ENCODE data around the gene MGRN1. TPM values are rescaled to one million over a fixed set of nuclear protein-coding genes. Genes with fewer than 3 reads are reported as not detected.

MGRN1 gene
- total and polyA plus RNA-seq, 4 donors, result 29.5 to 112 (median 47.0) TPM

- no peak for TF ChIP-seq CTCF (IDR thresholded peaks at IDR 0.05; ENCODE audit: control extremely low read depth, extremely low read depth)
- no peak for ATAC-seq (ENCODE audit: insufficient read depth, low FRiP score)
- H3K27me3 ChIP-seq (ENCODE audit: control insufficient read depth in 3 of 3, insufficient read depth in 3 of 3, low read length in 2 of 3), result no peaks in the 10 kb centered on the region
- no peak for DNase-seq
- no peak overlapping the region for H3K4me3 ChIP-seq
- no peak overlapping the region for H3K9ac ChIP-seq (ENCODE audit: insufficient read depth in 1 of 2, low read length in 2 of 2)
- no peak overlapping the region for H3K27ac ChIP-seq (ENCODE audit: low read depth in 1 of 2, low read length in 1 of 2)
- H3K4me1 ChIP-seq (ENCODE audit: control insufficient read depth in 5 of 5, insufficient read depth in 5 of 5, low read length in 5 of 5), result peaks cover 0 to 2% (median 0%) of the 10 kb centered on the region in 5 donors
- H3K36me3 ChIP-seq (ENCODE audit: control insufficient read depth in 4 of 4, insufficient read depth in 4 of 4, low read length in 4 of 4), result peaks cover 0 to 74% (median 9%) of the 10 kb centered on the region in 4 donors
- WGBS, 2 donors, result 88 to 93% methylated on average over 8 of the region's 8 CpGs
- H3K9me3 ChIP-seq (ENCODE audit: control insufficient read depth in 4 of 4, insufficient read depth in 3 of 4, low read length in 3 of 4), result no peaks in the 10 kb centered on the region
Measured at GRCh38 chr16:4687416-4687815, 62.8 kb downstream of the MGRN1 start.

GRCh38 chr16:4687946-4688673 lies 63.5 kb downstream of the MGRN1 start:
- Histone ChIP-seq H3K4me3 (no peak overlapping the region), H3K9me3 (ENCODE audit: control insufficient read depth in 4 of 4, insufficient read depth in 3 of 4, low read length in 3 of 4) (no peaks in the 10 kb centered on the region), H3K36me3 (ENCODE audit: control insufficient read depth in 4 of 4, insufficient read depth in 4 of 4, low read length in 4 of 4) (peaks cover 0 to 67% (median 9%) of the 10 kb centered on the region in 4 donors), H3K27me3 (ENCODE audit: control insufficient read depth in 3 of 3, insufficient read depth in 3 of 3, low read length in 2 of 3) (no peaks in the 10 kb centered on the region), H3K27ac (ENCODE audit: low read depth in 1 of 2, low read length in 1 of 2) (no peak overlapping the region), H3K9ac (ENCODE audit: insufficient read depth in 1 of 2, low read length in 2 of 2) (no peak overlapping the region), H3K4me1 (ENCODE audit: control insufficient read depth in 5 of 5, insufficient read depth in 5 of 5, low read length in 5 of 5) (peaks cover 0 to 6% (median 4%) of the 10 kb centered on the region in 5 donors)
- DNase-seq (no peak), ATAC-seq (ENCODE audit: insufficient read depth, low FRiP score) (no peak)
- no peak for TF ChIP-seq CTCF (IDR thresholded peaks at IDR 0.05; ENCODE audit: control extremely low read depth, extremely low read depth)
- WGBS, 2 donors, result 95 to 97% methylated on average over 38 to 39 of the region's 39 CpGs

GRCh38 chr16:4688674-4689045 lies 64.0 kb downstream of the MGRN1 start:
- Histone ChIP-seq H3K4me3 (no peak overlapping the region), H3K36me3 (ENCODE audit: control insufficient read depth in 4 of 4, insufficient read depth in 4 of 4, low read length in 4 of 4) (peaks cover 0 to 63% (median 8%) of the 10 kb centered on the region in 4 donors)
- DNase-seq, result no peak

More at GRCh38 chr16:4688674-4689045, 64.0 kb downstream of the MGRN1 start:
- WGBS, 2 donors, result 94 to 99% methylated on average over 21 to 22 of the region's 22 CpGs
- Histone ChIP-seq H3K4me1 (ENCODE audit: control insufficient read depth in 5 of 5, insufficient read depth in 5 of 5, low read length in 5 of 5) (peaks cover 0 to 8% (median 4%) of the 10 kb centered on the region in 5 donors), H3K9ac (ENCODE audit: insufficient read depth in 1 of 2, low read length in 2 of 2) (no peak overlapping the region), H3K27me3 (ENCODE audit: control insufficient read depth in 3 of 3, insufficient read depth in 3 of 3, low read length in 2 of 3) (no peaks in the 10 kb centered on the region), H3K27ac (ENCODE audit: low read depth in 1 of 2, low read length in 1 of 2) (no peak overlapping the region), H3K9me3 (ENCODE audit: control insufficient read depth in 4 of 4, insufficient read depth in 3 of 4, low read length in 3 of 4) (no peaks in the 10 kb centered on the region)
- no peak for TF ChIP-seq CTCF (IDR thresholded peaks at IDR 0.05; ENCODE audit: control extremely low read depth, extremely low read depth)
- ATAC-seq (ENCODE audit: insufficient read depth, low FRiP score), result no peak
